Effector memory CD8-positive, alpha-beta T cell (primary cell): Measurements from ENCODE around the gene PAEP.

Source experiments
- ATAC-seq: fragments of 150-1000 bp; cut with Tn5 transposase; replicated peaks from 2 replicates; pipeline ENCODE4 v1.10.0; 2021; ENCODE audit warnings: mild to moderate bottlenecking, moderate library complexity
- DNase-seq, 3 experiments: peaks; one replicate each; pipeline ENCODE4 v3.0.0; 2021
- H3K27ac Mint-ChIP-seq, 2 donors: one replicate each; pipeline ENCODE4 v1.8.0; 2022; ENCODE audit warnings: mild to moderate bottlenecking in 2 of 2, mixed read lengths in 2 of 2, moderate library complexity in 2 of 2
- H3K27me3 Mint-ChIP-seq, 2 donors: one replicate each; pipeline ENCODE4 v1.8.0; 2022; ENCODE audit warnings: mixed read lengths in 2 of 2
- H3K36me3 Mint-ChIP-seq: one replicate; pipeline ENCODE4 v1.8.0; 2022; ENCODE audit warnings: mild to moderate bottlenecking, moderate library complexity, mixed read lengths; ENCODE audit not compliant: insufficient read depth
- H3K4me1 Mint-ChIP-seq, 2 donors: one replicate each; pipeline ENCODE4 v1.8.0; 2022; ENCODE audit warnings: low read depth in 2 of 2, mixed read lengths in 2 of 2
- H3K4me3 Mint-ChIP-seq, 2 donors: one replicate each; pipeline ENCODE4 v1.8.0; 2022; ENCODE audit warnings: mild to moderate bottlenecking in 2 of 2, mixed read lengths in 2 of 2, moderate library complexity in 2 of 2
- H3K9me3 Mint-ChIP-seq, 2 donors: one replicate each; pipeline ENCODE4 v1.8.0; 2022; ENCODE audit warnings: mixed read lengths in 2 of 2

Gene PAEP

GRCh38 chr9:135615666-135616618, 54.4 kb downstream of the PAEP start:
- peaks cover 21 to 64% of the 10 kb centered on the region in 2 donors for H3K27me3 Mint-ChIP-seq
- ATAC-seq, result no peak
- H3K27ac Mint-ChIP-seq, result no peak overlapping the region
- H3K9me3 Mint-ChIP-seq, result no peaks in the 10 kb centered on the region
- no peaks in the 10 kb centered on the region for H3K4me1 Mint-ChIP-seq
- no peak overlapping the region for H3K4me3 Mint-ChIP-seq
- peaks cover 3% of the 10 kb centered on the region for H3K36me3 Mint-ChIP-seq
- DNase-seq, result no peak
